ENCODE measurements around the gene KCNAB1. TPM values are rescaled to one million over a fixed set of nuclear protein-coding genes. Genes with fewer than 3 reads are reported as not detected.

The KCNAB1 gene
- total RNA-seq, 1 experiment from 2014 or later = not detected

GRCh38 chr3:156226676-156227420 lies 106.5 kb downstream of the KCNAB1 start:
- no peak overlapping the region for H2AFZ ChIP-seq (ENCODE audit: low read depth, low read length, poor library complexity, severe bottlenecking)
- no peaks in the 10 kb centered on the region for H3K36me3 ChIP-seq (ENCODE audit: control insufficient read depth in 1 of 2, insufficient read depth in 2 of 2, low read length in 2 of 2)
- TF ChIP-seq ZFX (IDR thresholded peaks at IDR 0.05) (no peak), SIN3A (IDR thresholded peaks at IDR 0.05; ENCODE audit: low read depth) (no peak), TCF7L2 (IDR thresholded peaks at IDR 0.05; ENCODE audit: borderline replicate concordance, extremely low read depth, insufficient read depth, insufficient read length) (no peak), MAX (IDR thresholded peaks at IDR 0.05) (no peak), CBX3 (IDR thresholded peaks at IDR 0.05; ENCODE audit: low read depth) (no peak), POLR2A (IDR thresholded peaks at IDR 0.05; ENCODE audit: borderline replicate concordance, extremely low read depth, insufficient read depth, insufficient read length) (no peak)
- ChIA-PET CTCF (no interaction called here), POLR2A (no interaction called here), RAD21 (ENCODE audit: low non-redundant PET in 1 of 2, low total read pairs in 2 of 2, uncharacterized antibody in 2 of 2, unreplicated experiment in 2 of 2) (no interaction called here)
- no peaks in the 10 kb centered on the region for H3K27me3 ChIP-seq (ENCODE audit: insufficient read depth, low read length)
- ATAC-seq (no peak), DNase-seq (ENCODE audit: low read depth, low spot score) (no peak)
- no TSS peak for BruUV-seq (replicated peaks)
- H3K4me3 ChIP-seq (replicated peaks in 1 of 2; ENCODE audit: low read depth in 1 of 2, low read length in 2 of 2) = no peak overlapping the region
- no peaks in the 10 kb centered on the region for H3K9me2 ChIP-seq (ENCODE audit: insufficient read depth)
- no peak overlapping the region for H3K27ac ChIP-seq (ENCODE audit: low read depth, low read length)
- H4K20me1 ChIP-seq (ENCODE audit: insufficient read depth) = no peaks in the 10 kb centered on the region
- intact Hi-C loops (cut with micrococcal nuclease) = no loop called here
- no peak overlapping the region for H3K4me2 ChIP-seq (ENCODE audit: low read length)
- no peaks in the 10 kb centered on the region for H3K79me2 ChIP-seq (ENCODE audit: insufficient read depth, low read length)
- H3K4me1 ChIP-seq (ENCODE audit: control insufficient read depth in 1 of 2, insufficient read depth in 2 of 2, low read length in 2 of 2) = no peaks in the 10 kb centered on the region
- H3K9ac ChIP-seq (ENCODE audit: low read length) = no peak overlapping the region
- H3K9me3 ChIP-seq (ENCODE audit: control insufficient read depth in 1 of 2, insufficient read depth in 1 of 2, low read depth in 1 of 2, low read length in 2 of 2) = no peaks in the 10 kb centered on the region

- no peaks in the 10 kb centered on the region for H3K9me3 ChIP-seq (ENCODE audit: control insufficient read depth in 1 of 2, insufficient read depth in 1 of 2, low read depth in 1 of 2, low read length in 2 of 2)
- no peak overlapping the region for H3K27ac ChIP-seq (ENCODE audit: low read depth, low read length)
- ChIA-PET POLR2A (no interaction called here), CTCF (no interaction called here), RAD21 (ENCODE audit: low non-redundant PET in 1 of 2, low total read pairs in 2 of 2, uncharacterized antibody in 2 of 2, unreplicated experiment in 2 of 2) (no interaction called here)
- no peak overlapping the region for H3K4me3 ChIP-seq (replicated peaks in 1 of 2; ENCODE audit: low read depth in 1 of 2, low read length in 2 of 2)
- BruUV-seq (replicated peaks) = no TSS peak
- no peaks in the 10 kb centered on the region for H3K79me2 ChIP-seq (ENCODE audit: insufficient read depth, low read length)
- intact Hi-C loops (cut with micrococcal nuclease) = no loop called here
- TF ChIP-seq EGR1 (IDR thresholded peaks at IDR 0.05; ENCODE audit: low read depth) = no peak
- no peak for TF ChIP-seq TCF7L2 (IDR thresholded peaks at IDR 0.05; ENCODE audit: borderline replicate concordance, extremely low read depth, insufficient read depth, insufficient read length)
- no peak for TF ChIP-seq SRF (IDR thresholded peaks at IDR 0.05; ENCODE audit: low read depth)
- no peak for TF ChIP-seq POLR2A (IDR thresholded peaks at IDR 0.05; ENCODE audit: borderline replicate concordance, extremely low read depth, insufficient read depth, insufficient read length)
- TF ChIP-seq EZH2 (IDR thresholded peaks at IDR 0.05) = no peak
- TF ChIP-seq SIN3A (IDR thresholded peaks at IDR 0.05; ENCODE audit: low read depth) = no peak
- TF ChIP-seq SP1 (IDR thresholded peaks at IDR 0.05; ENCODE audit: low read depth) = no peak
- no peak for TF ChIP-seq EZH2phosphoT487 (IDR thresholded peaks at IDR 0.05; ENCODE audit: borderline replicate concordance)
- TF ChIP-seq ZNF274 (IDR thresholded peaks at IDR 0.05; ENCODE audit: low read depth, low read length) = no peak
- TF ChIP-seq MAX (IDR thresholded peaks at IDR 0.05) = no peak
- no peaks in the 10 kb centered on the region for H3K27me3 ChIP-seq (ENCODE audit: insufficient read depth, low read length)
- no peak overlapping the region for H3K9ac ChIP-seq (ENCODE audit: low read length)
- ATAC-seq (no peak), DNase-seq (ENCODE audit: low read depth, low spot score) (no peak)
- no peaks in the 10 kb centered on the region for H3K4me1 ChIP-seq (ENCODE audit: control insufficient read depth in 1 of 2, insufficient read depth in 2 of 2, low read length in 2 of 2)
- H4K20me1 ChIP-seq (ENCODE audit: insufficient read depth) = no peaks in the 10 kb centered on the region
- H3K9me2 ChIP-seq (ENCODE audit: insufficient read depth) = no peaks in the 10 kb centered on the region
- no peaks in the 10 kb centered on the region for H3K36me3 ChIP-seq (ENCODE audit: control insufficient read depth in 1 of 2, insufficient read depth in 2 of 2, low read length in 2 of 2)
- no peak overlapping the region for H3K4me2 ChIP-seq (ENCODE audit: low read length)
- H2AFZ ChIP-seq (ENCODE audit: low read depth, low read length, poor library complexity, severe bottlenecking) = no peak overlapping the region
Observed at GRCh38 chr3:156227704-156228103, 107.3 kb downstream of the KCNAB1 start.

Measured in HCT116 (cell line).